HG03432 (cell line): ENCODE measurements around the gene TRIM49.
"Not testable (repeated sequence)": the region's sequence is repeated elsewhere in the genome, so short reads cannot be mapped to it uniquely, and the experiment has no call there.

Source experiments
- ATAC-seq: cut with Tn5 transposase; IDR thresholded peaks from one replicate; pipeline ENCODE4 v1.9.1; 2021; ENCODE audit warnings: mild to moderate bottlenecking, moderate library complexity; ENCODE audit not compliant: unreplicated experiment

TRIM49 gene

DNA sequence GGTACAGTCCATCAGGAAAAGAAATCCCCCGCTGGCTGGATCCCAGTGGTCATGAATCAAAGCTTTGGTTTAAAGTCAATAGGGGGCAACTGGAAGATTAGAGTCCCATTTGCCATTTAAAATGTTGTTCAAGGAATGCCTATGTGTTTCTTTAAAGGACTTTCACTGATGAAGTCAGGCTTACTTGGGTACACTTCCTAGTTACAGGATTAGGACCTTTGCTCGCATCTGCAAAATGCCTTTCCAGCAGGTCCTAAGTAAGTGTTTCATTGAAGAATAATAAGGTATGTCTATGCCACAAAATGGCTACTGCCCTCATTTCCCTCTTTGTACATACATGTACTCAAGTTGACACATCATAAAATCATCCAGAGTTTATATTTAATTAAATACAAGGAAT is at the start of gene TRIM49:
TSS of gene TRIM49 (minus strand) at position 101 of the 400 bp plus-strand sequence. CDS start 4,106 bp downstream, outside the sequence.
- not testable (repeated sequence) for ATAC-seq

DNA sequence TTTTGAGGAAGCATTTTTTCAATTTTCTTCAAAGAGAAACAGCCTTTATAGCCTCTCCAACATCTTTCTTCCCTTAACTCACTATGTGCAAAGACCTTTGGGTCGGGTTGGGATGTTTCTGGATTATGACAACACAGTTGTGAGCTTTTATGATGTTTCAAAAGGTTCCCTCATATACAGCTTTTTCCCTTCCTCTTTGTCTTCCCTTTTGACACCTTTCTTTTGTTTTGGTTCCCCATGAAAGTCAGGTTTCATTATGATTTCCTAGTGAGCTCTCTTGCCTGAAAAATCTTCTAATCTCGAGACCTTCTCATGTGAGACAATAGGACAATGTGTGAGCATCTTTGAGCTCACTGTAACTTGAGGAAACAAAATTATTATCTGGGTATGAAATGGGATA is 18.3 kb upstream of the TRIM49 start:
- not testable (repeated sequence) for ATAC-seq

GRCh38 chr11:89820008-89820407 is 11.6 kb upstream of the TRIM49 start:
- ATAC-seq = not testable (repeated sequence)

GRCh38 chr11:89813535-89813934 is 5.2 kb upstream of the TRIM49 start:
- ATAC-seq = not testable (repeated sequence)

DNA sequence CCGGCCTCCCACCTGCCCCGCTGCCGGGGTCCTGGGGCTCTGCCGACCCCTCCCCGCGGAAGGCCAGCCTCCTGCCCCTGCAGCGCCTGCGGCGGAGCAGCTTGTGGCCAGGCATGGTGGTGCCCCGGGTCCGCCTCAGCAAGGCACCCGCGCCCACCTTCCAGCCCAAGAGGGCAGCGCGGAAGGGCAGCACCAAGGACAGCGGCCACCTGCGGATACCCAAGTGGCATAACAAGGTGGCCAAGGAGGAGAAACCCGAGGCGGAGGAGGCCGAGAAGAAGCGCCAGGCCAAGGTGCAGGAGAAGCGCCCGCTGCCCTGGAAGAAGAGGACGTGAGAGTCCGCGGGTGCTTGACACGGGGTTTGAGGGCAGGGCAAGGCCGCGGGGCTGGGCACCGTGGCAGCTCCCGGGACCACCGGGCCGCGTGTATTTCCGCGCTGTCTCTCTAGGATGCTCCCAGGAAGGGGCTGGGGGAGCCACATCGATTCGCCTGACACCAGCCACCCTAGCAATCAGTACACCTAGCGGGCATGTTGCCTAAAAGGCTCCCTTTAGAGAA is 20.8 kb downstream of the TRIM49 start:
- not testable (repeated sequence) for ATAC-seq

GRCh38 chr11:89785726-89786125 is 22.6 kb downstream of the TRIM49 start:
- ATAC-seq = not testable (repeated sequence)

- not testable (repeated sequence) for ATAC-seq
These were observed 57.6 kb downstream of the TRIM49 start for GRCh38 chr11:89750822-89751221.
